Vagina (tissue), 1 donor: ENCODE data around the gene BCKDHA. TPM values are rescaled to one million over a fixed set of nuclear protein-coding genes. Genes with fewer than 3 reads are reported as not detected.

Experiments used
- small RNA-seq: library from RNA; depleted of rRNA; stranded (forward); fragments of <200 nt; gene quantifications from one replicate; pipeline ENCODE3, GENCODE V24; 2016
- total RNA-seq: library from RNA; depleted of rRNA; stranded (reverse); fragments of >200 nt; gene quantifications from one replicate; pipeline ENCODE4 v1.2.3, GENCODE V29; 2016

BCKDHA gene
- total RNA-seq, 1 donor from 2014 or later = 68.5 TPM

Small RNA genes lying within 50 kb of the gene (small RNA-seq; reads per million reads assigned to genes)
- gene RF00017 = not detected

Other genes with a start within 250 kb of the BCKDHA start
- 7.1 TPM for gene CYP2S1, start 204.6 kb upstream of the BCKDHA start, total RNA-seq
- gene AXL, start 178.6 kb upstream of the BCKDHA start, total RNA-seq = 53.5 TPM
- 116 TPM for gene HNRNPUL1, start 133.4 kb upstream of the BCKDHA start, total RNA-seq
- 16.9 TPM for gene CCDC97, start 87.6 kb upstream of the BCKDHA start, total RNA-seq
- 53.3 TPM for gene TGFB1, start 43.9 kb upstream of the BCKDHA start, total RNA-seq
- gene B9D2, start 33.7 kb upstream of the BCKDHA start, total RNA-seq = not detected
- 34.4 TPM for gene TMEM91, start 21.3 kb upstream of the BCKDHA start, total RNA-seq
- gene EXOSC5, start 459 bp upstream of the BCKDHA start, total RNA-seq = 15.2 TPM
- gene B3GNT8, start 29.6 kb downstream of the BCKDHA start, total RNA-seq = 35.8 TPM
- gene DMAC2, start 42.1 kb downstream of the BCKDHA start, total RNA-seq = 39.8 TPM
- gene ERICH4, start 45.3 kb downstream of the BCKDHA start, total RNA-seq = not detected
- not detected for gene CEACAM21, start 178.3 kb downstream of the BCKDHA start, total RNA-seq
- not detected for gene CEACAM4, start 229.3 kb downstream of the BCKDHA start, total RNA-seq